ENCODE results near the gene FBXO21.

The FBXO21 gene

DNA sequence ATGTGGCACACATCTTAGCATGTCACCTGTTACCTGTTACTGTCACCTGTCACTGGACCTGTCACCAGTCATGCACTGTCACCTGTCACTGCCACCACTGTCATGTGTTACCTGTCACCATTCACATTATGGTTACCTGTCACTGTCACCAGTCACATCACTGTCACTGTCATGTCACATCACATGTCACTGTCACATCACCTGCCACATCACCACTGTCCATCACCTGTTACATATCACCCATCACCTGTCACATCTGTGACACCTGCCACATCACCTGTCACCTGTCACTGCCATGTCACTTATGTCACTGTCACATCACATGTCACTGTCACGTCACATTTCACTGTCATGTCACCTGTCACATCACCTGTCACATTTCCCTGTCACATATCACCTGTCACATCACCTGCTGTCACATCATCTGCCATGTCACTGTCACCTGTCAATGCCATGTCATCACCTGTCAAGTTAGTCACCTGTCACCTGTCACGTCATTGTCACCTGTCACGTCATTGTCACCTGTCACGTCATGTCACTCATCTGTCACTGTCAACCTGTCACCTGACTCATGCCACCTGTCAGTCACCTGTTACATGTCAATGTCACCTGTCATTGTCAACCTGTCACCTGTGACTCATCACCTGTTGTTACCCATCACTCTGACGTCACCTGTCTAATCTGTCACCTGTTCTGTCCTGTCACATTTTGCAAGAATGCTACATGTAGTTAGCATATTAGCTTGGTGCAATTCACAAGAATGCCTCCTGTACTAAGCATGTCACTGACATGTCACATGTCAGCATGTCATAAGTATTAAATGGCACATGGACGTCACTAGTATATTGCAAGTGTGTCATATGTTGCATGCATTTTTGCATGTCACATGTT lies 62.1 kb downstream of the FBXO21 start:
- Histone ChIP-seq H3K9me3 (ENCODE audit: control insufficient read depth in 2 of 2, low read length in 2 of 2) (no peaks in the 10 kb centered on the region), H3K4me3 (ENCODE audit: low read length in 2 of 2) (no peak overlapping the region), H3K27ac (ENCODE audit: low read depth in 2 of 2, low read length in 2 of 2) (no peak overlapping the region), H3K27me3 (ENCODE audit: control insufficient read depth in 2 of 2, insufficient read depth in 2 of 2, low read length in 2 of 2) (no peaks in the 10 kb centered on the region), H3K4me1 (ENCODE audit: control insufficient read depth in 2 of 2, insufficient read depth in 2 of 2, low read length in 2 of 2) (no peaks in the 10 kb centered on the region), H3K36me3 (ENCODE audit: control insufficient read depth in 2 of 2, insufficient read depth in 2 of 2, low read length in 2 of 2) (no peaks in the 10 kb centered on the region), H3K9ac (ENCODE audit: low read depth in 1 of 2, low read length in 2 of 2) (no peak overlapping the region)

DNA sequence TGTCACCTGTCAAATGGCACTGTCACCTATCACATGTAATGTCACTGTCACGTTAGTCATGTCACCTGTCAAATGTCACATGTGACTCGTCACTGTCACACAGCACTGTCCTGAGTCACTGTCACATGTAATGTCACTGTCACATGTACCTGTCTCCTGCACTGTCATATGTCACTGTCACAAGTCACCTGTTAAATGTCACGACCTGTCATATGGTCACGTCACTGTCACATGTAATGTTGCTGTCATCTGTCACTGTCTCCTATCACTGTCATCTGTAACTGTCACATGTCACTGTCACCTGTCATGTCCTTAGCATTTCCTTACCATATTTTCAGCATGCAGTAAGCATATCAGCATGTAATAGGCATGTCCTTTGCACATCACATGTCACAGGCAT lies 63.9 kb downstream of the FBXO21 start:
- no peak overlapping the region for H3K4me3 ChIP-seq (ENCODE audit: low read length in 2 of 2)
- H3K27me3 ChIP-seq (ENCODE audit: control insufficient read depth in 2 of 2, insufficient read depth in 2 of 2, low read length in 2 of 2): no peaks in the 10 kb centered on the region
- no peaks in the 10 kb centered on the region for H3K4me1 ChIP-seq (ENCODE audit: control insufficient read depth in 2 of 2, insufficient read depth in 2 of 2, low read length in 2 of 2)
- no peaks in the 10 kb centered on the region for H3K9me3 ChIP-seq (ENCODE audit: control insufficient read depth in 2 of 2, low read length in 2 of 2)
- no peak overlapping the region for H3K9ac ChIP-seq (ENCODE audit: low read depth in 1 of 2, low read length in 2 of 2)
- no peak overlapping the region for H3K27ac ChIP-seq (ENCODE audit: low read depth in 2 of 2, low read length in 2 of 2)
- H3K36me3 ChIP-seq (ENCODE audit: control insufficient read depth in 2 of 2, insufficient read depth in 2 of 2, low read length in 2 of 2): no peaks in the 10 kb centered on the region

DNA sequence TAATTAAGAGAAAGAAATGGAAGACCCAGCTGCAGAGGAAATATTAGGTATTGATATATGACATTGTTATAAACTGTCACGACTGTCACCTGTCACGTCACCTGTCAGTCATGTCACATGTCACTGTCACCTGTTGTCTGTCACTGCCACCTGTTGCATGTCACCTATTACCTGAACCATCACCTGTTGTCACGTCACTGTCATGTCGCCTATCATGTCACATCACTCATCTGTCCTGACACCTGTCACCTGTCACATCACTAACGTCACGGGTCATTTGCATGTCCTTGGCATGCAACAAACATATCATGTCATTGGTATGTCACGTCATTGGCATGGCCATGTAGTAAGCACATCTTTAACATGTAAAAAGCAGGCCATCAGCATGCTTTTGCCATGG lies 64.5 kb downstream of the FBXO21 start:
- Histone ChIP-seq H3K36me3 (ENCODE audit: control insufficient read depth in 2 of 2, insufficient read depth in 2 of 2, low read length in 2 of 2) (no peaks in the 10 kb centered on the region), H3K9me3 (ENCODE audit: control insufficient read depth in 2 of 2, low read length in 2 of 2) (no peaks in the 10 kb centered on the region), H3K4me1 (ENCODE audit: control insufficient read depth in 2 of 2, insufficient read depth in 2 of 2, low read length in 2 of 2) (no peaks in the 10 kb centered on the region), H3K9ac (ENCODE audit: low read depth in 1 of 2, low read length in 2 of 2) (no peak overlapping the region), H3K4me3 (ENCODE audit: low read length in 2 of 2) (no peak overlapping the region), H3K27me3 (ENCODE audit: control insufficient read depth in 2 of 2, insufficient read depth in 2 of 2, low read length in 2 of 2) (no peaks in the 10 kb centered on the region), H3K27ac (ENCODE audit: low read depth in 2 of 2, low read length in 2 of 2) (no peak overlapping the region)

DNA sequence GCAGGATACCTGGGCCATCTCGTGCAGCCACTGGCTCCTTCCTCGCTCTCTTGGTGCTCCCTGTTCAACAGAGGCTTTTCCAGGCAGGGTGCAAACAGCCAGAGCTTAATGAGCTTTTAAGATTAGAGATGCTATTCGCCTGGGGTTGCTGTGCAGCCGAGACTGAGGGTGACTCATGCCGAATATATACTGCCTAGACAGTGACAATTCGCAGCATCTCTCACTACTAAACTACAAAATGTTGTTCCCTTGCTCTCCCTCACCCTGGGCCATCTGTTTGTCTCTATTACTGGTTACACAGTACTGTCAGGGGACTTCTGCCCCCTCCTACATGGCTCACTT lies 65.0 kb downstream of the FBXO21 start:
- Histone ChIP-seq H3K9me3 (ENCODE audit: control insufficient read depth in 2 of 2, low read length in 2 of 2) (no peaks in the 10 kb centered on the region), H3K4me1 (ENCODE audit: control insufficient read depth in 2 of 2, insufficient read depth in 2 of 2, low read length in 2 of 2) (no peaks in the 10 kb centered on the region), H3K27ac (ENCODE audit: low read depth in 2 of 2, low read length in 2 of 2) (no peak overlapping the region), H3K27me3 (ENCODE audit: control insufficient read depth in 2 of 2, insufficient read depth in 2 of 2, low read length in 2 of 2) (no peaks in the 10 kb centered on the region), H3K9ac (ENCODE audit: low read depth in 1 of 2, low read length in 2 of 2) (no peak overlapping the region), H3K4me3 (ENCODE audit: low read length in 2 of 2) (no peak overlapping the region), H3K36me3 (ENCODE audit: control insufficient read depth in 2 of 2, insufficient read depth in 2 of 2, low read length in 2 of 2) (no peaks in the 10 kb centered on the region)

DNA sequence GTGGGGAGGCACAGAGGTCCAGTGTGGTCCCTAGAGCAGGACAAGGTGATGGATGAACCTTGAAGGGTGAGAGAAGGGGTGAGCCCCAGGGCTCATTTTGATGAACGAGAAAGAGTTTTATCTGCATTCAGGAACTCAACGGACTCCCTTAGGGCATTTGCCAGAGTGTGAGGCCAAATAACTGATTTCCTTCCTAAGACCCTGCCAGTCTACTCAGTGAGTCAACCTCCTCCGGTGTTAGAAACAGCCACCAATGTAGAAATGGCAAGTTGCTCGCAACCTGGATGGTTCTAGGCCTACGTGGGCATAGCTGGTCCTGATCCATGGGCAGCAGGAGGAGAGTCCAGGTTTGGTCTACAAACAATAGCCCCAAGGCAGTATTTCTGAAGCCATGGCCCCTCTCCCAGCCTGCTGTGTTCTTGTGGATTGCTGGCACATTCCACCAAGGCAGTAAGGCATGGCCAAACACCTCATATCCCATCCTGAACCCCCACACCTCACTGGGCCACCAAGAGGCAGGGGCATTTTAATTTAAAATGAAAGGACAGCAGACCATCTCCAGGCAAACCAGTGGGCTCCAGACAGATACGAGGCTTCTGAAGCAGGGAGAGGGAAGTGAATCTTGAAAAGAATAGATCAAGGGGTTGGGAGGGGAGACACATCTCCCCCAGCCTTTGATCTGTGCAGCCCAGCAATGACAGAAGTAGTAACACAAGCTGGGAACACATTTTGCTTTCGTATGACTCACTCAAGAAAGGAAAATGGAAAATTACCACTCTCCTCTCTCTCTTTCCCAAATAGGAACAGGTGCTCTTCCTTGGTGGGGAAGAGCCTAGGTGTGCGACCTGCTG lies 65.6 kb downstream of the FBXO21 start:
- Histone ChIP-seq H3K9me3 (ENCODE audit: control insufficient read depth in 2 of 2, low read length in 2 of 2) (no peaks in the 10 kb centered on the region), H3K4me1 (ENCODE audit: control insufficient read depth in 2 of 2, insufficient read depth in 2 of 2, low read length in 2 of 2) (no peaks in the 10 kb centered on the region), H3K27ac (ENCODE audit: low read depth in 2 of 2, low read length in 2 of 2) (no peak overlapping the region), H3K36me3 (ENCODE audit: control insufficient read depth in 2 of 2, insufficient read depth in 2 of 2, low read length in 2 of 2) (no peaks in the 10 kb centered on the region), H3K27me3 (ENCODE audit: control insufficient read depth in 2 of 2, insufficient read depth in 2 of 2, low read length in 2 of 2) (no peaks in the 10 kb centered on the region), H3K4me3 (ENCODE audit: low read length in 2 of 2) (no peak overlapping the region), H3K9ac (ENCODE audit: low read depth in 1 of 2, low read length in 2 of 2) (no peak overlapping the region)

DNA sequence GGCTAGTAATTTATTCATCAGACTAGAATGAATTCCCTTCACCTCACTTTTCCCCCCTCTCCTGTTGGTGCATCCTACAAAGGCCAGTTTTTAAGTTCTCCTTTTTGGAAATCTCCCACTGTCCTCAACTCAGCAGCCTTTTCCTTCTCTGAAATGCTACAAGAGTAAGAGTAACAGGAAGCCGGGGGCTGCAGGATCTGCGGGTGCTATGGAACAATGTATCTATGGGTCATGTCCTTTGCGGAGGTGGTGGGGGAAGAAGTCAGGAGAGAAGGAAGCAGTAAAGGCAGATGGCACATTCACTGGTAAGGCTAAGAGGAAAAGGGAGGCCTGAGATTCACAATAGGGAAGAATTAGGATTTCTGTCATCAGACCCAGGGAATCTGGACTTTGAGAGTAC lies 68.8 kb downstream of the FBXO21 start:
- Histone ChIP-seq H3K27me3 (ENCODE audit: control insufficient read depth in 2 of 2, insufficient read depth in 2 of 2, low read length in 2 of 2) (no peaks in the 10 kb centered on the region), H3K27ac (ENCODE audit: low read depth in 2 of 2, low read length in 2 of 2) (no peak overlapping the region), H3K4me3 (ENCODE audit: low read length in 2 of 2) (no peak overlapping the region), H3K9me3 (ENCODE audit: control insufficient read depth in 2 of 2, low read length in 2 of 2) (no peaks in the 10 kb centered on the region), H3K36me3 (ENCODE audit: control insufficient read depth in 2 of 2, insufficient read depth in 2 of 2, low read length in 2 of 2) (no peaks in the 10 kb centered on the region), H3K9ac (ENCODE audit: low read depth in 1 of 2, low read length in 2 of 2) (no peak overlapping the region), H3K4me1 (ENCODE audit: control insufficient read depth in 2 of 2, insufficient read depth in 2 of 2, low read length in 2 of 2) (no peaks in the 10 kb centered on the region)

DNA sequence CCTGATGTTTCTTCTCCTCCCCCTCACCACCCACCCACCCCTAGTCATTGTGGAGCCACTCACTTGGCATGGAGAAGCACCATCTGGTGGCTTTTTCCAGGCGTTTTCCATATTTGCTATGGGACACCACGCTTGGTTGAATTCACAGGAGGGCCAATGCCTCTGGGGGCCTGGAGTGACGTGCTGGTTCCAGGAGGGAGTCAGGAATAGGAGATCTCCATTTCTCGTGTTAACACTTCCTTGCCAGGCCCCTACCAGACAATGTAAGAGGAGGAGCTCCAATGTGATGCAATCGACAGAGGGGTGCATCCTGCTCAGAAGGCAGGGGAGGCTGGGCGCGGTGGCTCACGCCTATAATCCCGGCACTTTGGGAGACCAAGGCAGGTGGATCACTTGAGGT lies 69.5 kb downstream of the FBXO21 start:
- H3K27me3 ChIP-seq (ENCODE audit: control insufficient read depth in 2 of 2, insufficient read depth in 2 of 2, low read length in 2 of 2): no peaks in the 10 kb centered on the region
- no peaks in the 10 kb centered on the region for H3K9me3 ChIP-seq (ENCODE audit: control insufficient read depth in 2 of 2, low read length in 2 of 2)
- H3K4me3 ChIP-seq (ENCODE audit: low read length in 2 of 2): no peak overlapping the region
- no peak overlapping the region for H3K27ac ChIP-seq (ENCODE audit: low read depth in 2 of 2, low read length in 2 of 2)
- no peaks in the 10 kb centered on the region for H3K36me3 ChIP-seq (ENCODE audit: control insufficient read depth in 2 of 2, insufficient read depth in 2 of 2, low read length in 2 of 2)
- H3K9ac ChIP-seq (ENCODE audit: low read depth in 1 of 2, low read length in 2 of 2): no peak overlapping the region
- H3K4me1 ChIP-seq (ENCODE audit: control insufficient read depth in 2 of 2, insufficient read depth in 2 of 2, low read length in 2 of 2): no peaks in the 10 kb centered on the region

DNA sequence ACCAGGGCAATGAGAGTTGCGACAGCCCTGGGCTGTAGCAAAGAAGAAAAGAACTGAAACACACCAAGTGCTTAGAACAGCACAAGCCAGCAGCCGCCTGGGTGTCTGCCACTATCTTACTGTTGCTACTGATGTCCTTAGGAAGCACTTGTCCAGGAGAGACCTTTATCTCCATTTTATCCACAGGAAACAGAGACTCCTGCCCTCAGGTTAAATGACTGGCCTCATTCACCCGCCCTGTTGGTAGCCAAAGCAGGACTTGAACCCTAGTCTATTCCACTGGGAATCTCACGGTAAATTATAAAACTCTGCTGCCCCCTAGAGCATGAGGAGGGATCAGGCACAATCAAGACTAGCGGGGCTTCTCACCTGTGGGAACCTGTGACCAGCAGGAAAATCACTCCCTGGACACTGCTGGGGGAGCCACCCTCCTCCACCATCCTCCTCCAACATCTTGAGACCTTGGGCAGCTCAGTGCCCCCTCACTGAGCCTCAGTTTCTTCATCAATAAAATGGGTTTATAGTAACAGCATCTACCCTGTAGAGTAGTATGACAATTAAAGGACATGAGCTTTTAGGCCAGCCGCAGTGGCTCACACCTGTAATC lies 70.6 kb downstream of the FBXO21 start:
- Histone ChIP-seq H3K9ac (ENCODE audit: low read depth in 1 of 2, low read length in 2 of 2) (no peak overlapping the region), H3K4me1 (ENCODE audit: control insufficient read depth in 2 of 2, insufficient read depth in 2 of 2, low read length in 2 of 2) (no peaks in the 10 kb centered on the region), H3K36me3 (ENCODE audit: control insufficient read depth in 2 of 2, insufficient read depth in 2 of 2, low read length in 2 of 2) (no peaks in the 10 kb centered on the region), H3K27me3 (ENCODE audit: control insufficient read depth in 2 of 2, insufficient read depth in 2 of 2, low read length in 2 of 2) (no peaks in the 10 kb centered on the region), H3K9me3 (ENCODE audit: control insufficient read depth in 2 of 2, low read length in 2 of 2) (no peaks in the 10 kb centered on the region), H3K27ac (ENCODE audit: low read depth in 2 of 2, low read length in 2 of 2) (no peak overlapping the region), H3K4me3 (ENCODE audit: low read length in 2 of 2) (no peak overlapping the region)

DNA sequence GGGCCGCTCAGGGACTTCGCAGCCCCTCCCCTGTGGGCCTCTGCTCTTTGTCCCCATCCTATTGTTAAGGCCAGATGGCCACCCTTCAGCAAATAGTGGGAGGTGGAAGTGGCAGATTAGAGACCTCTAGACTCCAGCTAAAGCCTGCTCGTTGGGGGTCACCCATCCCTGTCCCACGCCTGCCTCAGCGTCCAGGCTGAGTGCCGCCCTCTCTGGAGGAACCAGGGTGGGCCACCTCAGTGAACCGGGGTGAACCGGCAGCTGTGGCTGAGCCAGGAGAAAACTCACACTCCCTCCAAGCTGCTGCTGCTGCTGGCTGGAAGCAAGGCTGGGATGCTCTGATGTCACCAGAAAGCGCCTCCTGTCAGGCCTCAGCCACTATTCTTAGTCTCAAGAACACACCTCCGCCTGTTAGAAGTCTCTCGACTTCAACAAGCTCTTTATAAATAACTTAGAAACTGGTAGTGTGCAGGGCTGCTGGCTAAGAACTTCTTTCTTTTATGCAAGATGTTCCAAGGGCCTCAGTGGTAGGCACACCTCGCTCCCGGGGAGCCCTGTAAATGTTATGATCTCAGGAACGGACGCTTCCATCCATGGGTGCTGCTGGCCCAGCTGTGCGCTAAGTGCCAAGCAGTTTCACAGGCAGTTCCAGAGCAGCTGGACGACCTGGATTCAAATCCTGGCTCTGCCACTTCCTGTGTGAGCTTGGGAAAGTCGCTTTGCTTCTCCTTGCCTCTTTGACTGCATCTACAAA lies 71.3 kb downstream of the FBXO21 start:
- H3K36me3 ChIP-seq (ENCODE audit: control insufficient read depth in 2 of 2, insufficient read depth in 2 of 2, low read length in 2 of 2): no peaks in the 10 kb centered on the region
- H3K4me1 ChIP-seq (ENCODE audit: control insufficient read depth in 2 of 2, insufficient read depth in 2 of 2, low read length in 2 of 2): no peaks in the 10 kb centered on the region
- H3K4me3 ChIP-seq (ENCODE audit: low read length in 2 of 2): no peak overlapping the region
- no peak overlapping the region for H3K9ac ChIP-seq (ENCODE audit: low read depth in 1 of 2, low read length in 2 of 2)
- no peak overlapping the region for H3K27ac ChIP-seq (ENCODE audit: low read depth in 2 of 2, low read length in 2 of 2)
- no peaks in the 10 kb centered on the region for H3K9me3 ChIP-seq (ENCODE audit: control insufficient read depth in 2 of 2, low read length in 2 of 2)
- H3K27me3 ChIP-seq (ENCODE audit: control insufficient read depth in 2 of 2, insufficient read depth in 2 of 2, low read length in 2 of 2): no peaks in the 10 kb centered on the region
